GM23248 (cell line): Measurements from ENCODE around the gene TARBP1. TPM values are rescaled to one million over a fixed set of nuclear protein-coding genes. Genes with fewer than 3 reads are reported as not detected.
A peak's percentile ranks its signal among the peaks of the same experiment; 100 is the strongest.

ENCODE experiments used
- DNase-seq: peaks from one replicate; pipeline ENCODE4 v3.0.0-alpha.2; 2015
- H2AFZ ChIP-seq: fragments of 200-600 bp; sonication (generic); 2 replicates; pipeline ENCODE4 v1.6.1; 2016; ENCODE audit warnings: antibody characterized with exemption
- H3F3A ChIP-seq: fragments of 200-600 bp; sonication (generic); 2 replicates; pipeline ENCODE4 v1.6.1; 2016; ENCODE audit warnings: mild to moderate bottlenecking, antibody characterized with exemption, mixed run types; ENCODE audit not compliant: insufficient read depth
- H3K27ac ChIP-seq: fragments of 200-600 bp; sonication (generic); 2 replicates; pipeline ENCODE4 v1.5.1; 2016; ENCODE audit warnings: mild to moderate bottlenecking
- H3K27me3 ChIP-seq: fragments of 200-600 bp; sonication (generic); replicated peaks from 2 replicates; pipeline ENCODE4 v1.6.1; 2016; ENCODE audit warnings: mild to moderate bottlenecking; ENCODE audit not compliant: insufficient read depth
- H3K36me3 ChIP-seq: fragments of 200-600 bp; sonication (generic); 2 replicates; pipeline ENCODE4 v1.6.1; 2016; ENCODE audit warnings: low read depth, mild to moderate bottlenecking
- H3K4me1 ChIP-seq: fragments of 200-600 bp; sonication (generic); 2 replicates; pipeline ENCODE4 v1.6.1; 2016; ENCODE audit warnings: mild to moderate bottlenecking; ENCODE audit not compliant: insufficient read depth
- H3K4me2 ChIP-seq: fragments of 200-600 bp; sonication (generic); one replicate; pipeline ENCODE4 v1.6.1; 2016; ENCODE audit warnings: mild to moderate bottlenecking; ENCODE audit not compliant: unreplicated experiment
- H3K4me3 ChIP-seq: fragments of 200-600 bp; sonication (generic); 2 replicates; pipeline ENCODE4 v1.5.1; 2016; ENCODE audit warnings: mild to moderate bottlenecking
- H3K79me2 ChIP-seq: fragments of 200-600 bp; sonication (generic); 2 replicates; pipeline ENCODE4 v1.6.1; 2016; ENCODE audit warnings: mild to moderate bottlenecking; ENCODE audit not compliant: insufficient read depth
- H3K9ac ChIP-seq: fragments of 200-600 bp; sonication (generic); 2 replicates; pipeline ENCODE4 v1.6.1; 2016; ENCODE audit warnings: mild to moderate bottlenecking
- H3K9me2 ChIP-seq: fragments of 200-600 bp; sonication (generic); 2 replicates; pipeline ENCODE4 v1.6.1; 2016; ENCODE audit warnings: mixed run types, mild to moderate bottlenecking, moderate library complexity; ENCODE audit not compliant: insufficient read depth
- H3K9me3 ChIP-seq: fragments of 200-600 bp; sonication (generic); one replicate; pipeline ENCODE4 v1.6.1; 2017; ENCODE audit warnings: low read depth
- H4K20me1 ChIP-seq: fragments of 200-600 bp; sonication (generic); 2 replicates; pipeline ENCODE4 v1.6.0; 2016; ENCODE audit not compliant: insufficient read depth
- EZH2 ChIP-seq: fragments of 200-600 bp; sonication (generic); IDR thresholded peaks from 2 replicates; pipeline ENCODE4 v1.6.1; 2018; ENCODE audit warnings: antibody characterized with exemption, mild to moderate bottlenecking; ENCODE audit not compliant: insufficient read depth, poor library complexity, severe bottlenecking
- EZH2phosphoT487 ChIP-seq: fragments of 200-600 bp; sonication (generic); IDR thresholded peaks from 2 replicates; pipeline ENCODE4 v1.6.1; 2018; ENCODE audit warnings: antibody characterized with exemption, moderate library complexity, mild to moderate bottlenecking, low read depth; ENCODE audit not compliant: insufficient read depth
- WGBS, 2 experiments: methylation state at CpG; one replicate each; pipeline ENCODE4 v1.1.6; 2015 to 2017; ENCODE audit warnings: low lambda C conversion rate in 2 of 2, low coverage in 1 of 2; ENCODE audit errors: missing lambda C conversion rate in 2 of 2; 5-methylcytosine and 5-hydroxymethylcytosine counted together
- in situ Hi-C: fragments of 300-500 bp; cut with MboI; formaldehyde crosslinking; loops from 2 replicates; pipeline ENCODE4 v1.15.0; 2020
- polyA plus RNA-seq: library from polyadenylated mRNA; unstranded; fragments of >200 nt; fragmentation: Nextera tagmentation; extraction: Ambion mirVana; gene quantifications from 2 replicates; pipeline ENCODE4 v1.2.1, GENCODE V29; 2016
- total RNA-seq: library from RNA; depleted of rRNA; stranded (reverse); fragments of >200 nt; shearing (Covaris generic); gene quantifications from 2 replicates; pipeline ENCODE4 v1.2.3, GENCODE V29; 2014

TARBP1 gene
- total and polyA plus RNA-seq, 2 experiments from 2014 or later = 5.2 to 11.9 TPM

- Histone ChIP-seq H3K9me2 (no peaks in the 10 kb centered on the region), H3F3A (peaks cover 42% of the 10 kb centered on the region), H3K27me3 (no peaks in the 10 kb centered on the region), H3K4me3 (peak overlapping the region; percentile 61), H3K9me3 (no peaks in the 10 kb centered on the region), H3K4me2 (peak overlapping the region; percentile 77), H4K20me1 (no peaks in the 10 kb centered on the region), H3K27ac (peak overlapping the region; percentile 99), H2AFZ (peak overlapping the region; percentile 82), H3K4me1 (peaks cover 47% of the 10 kb centered on the region), H3K79me2 (no peaks in the 10 kb centered on the region), H3K36me3 (no peaks in the 10 kb centered on the region), H3K9ac (peak overlapping the region; percentile 94)
- in situ Hi-C loops = loop anchor here (5.0 to 25.0 kb wide), 2 partner anchors 238 to 583 kb away; no protein-coding TSS in a partner anchor
- 0 to 1% methylated on average over 27 of the region's 27 CpGs for WGBS, 2 experiments
- DNase-seq = peak; percentile 97
- TF ChIP-seq EZH2 (no peak), EZH2phosphoT487 (no peak)
Observed at GRCh38 chr1:234499119-234499942, 20.4 kb upstream of the TARBP1 start.

DNA sequence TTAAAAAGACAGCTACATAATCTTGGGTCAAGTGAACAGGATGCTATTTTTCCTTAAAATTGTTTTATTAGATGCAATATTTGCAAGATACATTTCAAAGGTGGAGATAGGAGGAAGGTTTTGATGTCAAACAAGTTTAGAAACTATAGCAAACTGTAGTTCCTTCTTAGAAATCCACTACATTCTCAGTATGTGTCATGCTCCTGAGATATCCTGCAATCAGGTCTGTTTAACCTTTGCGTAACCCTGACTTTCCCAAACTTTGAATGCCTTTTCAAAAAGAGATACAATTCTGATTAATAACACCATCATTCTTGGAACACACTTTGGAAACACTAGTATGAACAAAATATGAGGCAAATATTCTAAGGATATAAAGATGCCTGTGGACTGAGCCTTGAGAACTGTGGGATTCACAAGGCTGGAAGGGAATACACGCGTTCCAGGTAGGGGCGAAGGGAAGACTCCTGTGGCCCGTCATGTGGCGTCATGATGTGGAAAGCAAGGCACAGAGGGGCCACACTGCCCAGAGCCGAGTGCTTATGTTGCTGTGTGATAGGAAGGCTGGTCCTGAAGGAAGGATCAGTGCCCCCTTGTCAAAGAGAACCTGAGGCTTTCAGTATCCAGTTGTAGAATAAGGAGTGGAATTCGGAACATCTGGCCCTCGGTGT, 19.6 kb upstream of the TARBP1 start:
- Histone ChIP-seq H3K9ac (peak overlapping the region; percentile 94), H3K27ac (peak overlapping the region; percentile 99), H3K9me3 (no peaks in the 10 kb centered on the region), H3K4me3 (no peak overlapping the region), H3K4me2 (peak overlapping the region; percentile 77), H3F3A (peaks cover 47% of the 10 kb centered on the region), H3K79me2 (no peaks in the 10 kb centered on the region), H4K20me1 (no peaks in the 10 kb centered on the region), H3K27me3 (no peaks in the 10 kb centered on the region), H3K36me3 (no peaks in the 10 kb centered on the region), H3K9me2 (no peaks in the 10 kb centered on the region), H2AFZ (peak overlapping the region; percentile 82), H3K4me1 (peaks cover 50% of the 10 kb centered on the region)
- DNase-seq = no peak
- in situ Hi-C loops = loop anchor here (5.0 to 25.0 kb wide), 2 partner anchors 239 to 584 kb away; no protein-coding TSS in a partner anchor
- 38 to 39% methylated on average over 9 of the region's 9 CpGs for WGBS, 2 experiments
- no peak for TF ChIP-seq EZH2
- no peak for TF ChIP-seq EZH2phosphoT487

- H3K9me3 ChIP-seq = no peaks in the 10 kb centered on the region
- no peaks in the 10 kb centered on the region for H4K20me1 ChIP-seq
- no peaks in the 10 kb centered on the region for H3K79me2 ChIP-seq
- no peak overlapping the region for H2AFZ ChIP-seq
- peaks cover 44% of the 10 kb centered on the region for H3F3A ChIP-seq
- in situ Hi-C loops = loop anchor here (5.0 to 25.0 kb wide), 2 partner anchors 240 to 585 kb away; no protein-coding TSS in a partner anchor
- peaks cover 50% of the 10 kb centered on the region for H3K4me1 ChIP-seq
- TF ChIP-seq EZH2phosphoT487 (no peak), EZH2 (no peak)
- H3K27ac ChIP-seq = no peak overlapping the region
- H3K4me3 ChIP-seq = no peak overlapping the region
- H3K27me3 ChIP-seq = no peaks in the 10 kb centered on the region
- 92 to 100% methylated on average over 1 of the region's 1 CpG for WGBS, 2 experiments
- H3K9me2 ChIP-seq = no peaks in the 10 kb centered on the region
- DNase-seq = no peak
- no peak overlapping the region for H3K9ac ChIP-seq
- H3K4me2 ChIP-seq = no peak overlapping the region
- no peaks in the 10 kb centered on the region for H3K36me3 ChIP-seq
Observed at GRCh38 chr1:234497589-234497988, 18.6 kb upstream of the TARBP1 start.

DNA sequence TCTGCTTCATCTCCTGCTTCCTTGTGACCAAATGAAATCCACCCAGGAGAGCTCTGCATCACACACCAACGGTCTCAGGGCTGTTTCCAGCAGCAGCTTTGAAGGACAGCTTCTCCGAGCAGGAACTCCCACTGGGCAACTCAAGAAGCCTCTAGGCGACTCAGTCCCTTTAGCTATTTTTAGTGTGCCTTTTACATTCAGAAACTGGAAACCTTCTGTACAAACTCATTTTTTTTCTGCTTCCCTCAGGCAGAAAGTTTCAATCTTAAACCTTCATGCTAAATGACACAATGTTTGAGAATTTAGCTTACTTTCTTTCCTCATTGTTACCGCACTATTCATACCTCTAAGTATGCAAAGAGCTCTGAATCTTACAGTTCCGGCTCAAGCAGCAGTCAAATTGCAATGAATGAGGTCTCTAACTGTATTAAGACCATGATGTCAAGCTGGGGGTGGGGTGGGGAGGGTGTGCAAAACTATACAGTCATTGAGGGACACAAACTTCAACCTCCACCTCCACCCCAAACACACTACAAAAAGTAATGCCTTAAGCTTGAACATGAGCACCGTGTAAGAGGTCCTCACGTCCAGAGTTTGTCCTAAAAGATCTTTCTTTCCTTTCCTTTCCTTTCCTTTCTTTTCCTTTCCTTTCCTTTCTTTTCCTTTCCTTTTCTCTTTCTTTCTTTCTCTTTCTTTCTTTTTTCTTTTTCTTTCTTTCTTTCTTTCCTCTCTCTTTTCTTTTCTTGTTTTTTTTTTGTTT, 16.4 kb upstream of the TARBP1 start:
- H3K9me3 ChIP-seq = no peaks in the 10 kb centered on the region
- peaks cover 37% of the 10 kb centered on the region for H3F3A ChIP-seq
- peak; percentile 91 for DNase-seq
- no peaks in the 10 kb centered on the region for H4K20me1 ChIP-seq
- H3K9ac ChIP-seq = peak overlapping the region; percentile 75
- no peaks in the 10 kb centered on the region for H3K27me3 ChIP-seq
- WGBS, 2 experiments = 15 to 21% methylated on average over 7 of the region's 7 CpGs
- no peaks in the 10 kb centered on the region for H3K79me2 ChIP-seq
- TF ChIP-seq EZH2 (no peak), EZH2phosphoT487 (no peak)
- H3K36me3 ChIP-seq = no peaks in the 10 kb centered on the region
- in situ Hi-C loops = loop anchor here (5.0 to 25.0 kb wide), 2 partner anchors 242 to 587 kb away; no protein-coding TSS in a partner anchor
- H3K27ac ChIP-seq = peak overlapping the region; percentile 87
- H2AFZ ChIP-seq = peak overlapping the region; percentile 72
- H3K4me3 ChIP-seq = peak overlapping the region; percentile 61
- H3K4me2 ChIP-seq = peak overlapping the region; percentile 82
- peaks cover 38% of the 10 kb centered on the region for H3K4me1 ChIP-seq
- no peaks in the 10 kb centered on the region for H3K9me2 ChIP-seq
